GM15510 (cell line): ENCODE data around the gene SEPHS2.
A peak's percentile ranks its signal among the peaks of the same experiment; 100 is the strongest.

Source experiments
- POLR2A ChIP-seq: IDR thresholded peaks from 3 replicates; pipeline ENCODE4 v1.6.1; 2011; ENCODE audit warnings: borderline replicate concordance; ENCODE audit not compliant: insufficient read length; ENCODE audit errors: extremely low read depth

Gene SEPHS2

GRCh38 chr16:30416624-30417528, 28.8 kb downstream of the SEPHS2 start:
- TF ChIP-seq POLR2A = no peak

GRCh38 chr16:30416047-30416603, 29.5 kb downstream of the SEPHS2 start:
- TF ChIP-seq POLR2A = no peak

- TF ChIP-seq POLR2A = no peak
Measured at GRCh38 chr16:30414159-30414558, 31.5 kb downstream of the SEPHS2 start.

GRCh38 chr16:30413112-30413806, 32.4 kb downstream of the SEPHS2 start:
- TF ChIP-seq POLR2A = no peak

- no peak for TF ChIP-seq POLR2A
Measured at GRCh38 chr16:30409125-30410060, 36.3 kb downstream of the SEPHS2 start.

GRCh38 chr16:30407804-30408534, 37.7 kb downstream of the SEPHS2 start:
- TF ChIP-seq POLR2A = no peak

- peak; percentile 84 for TF ChIP-seq POLR2A
Measured at GRCh38 chr16:30407102-30407803, 38.4 kb downstream of the SEPHS2 start, which contains the start of gene ZNF771. Gene ZNF771 (plus strand): TSS chr16:30407606. CDS start chr16:30408054, 448 bp downstream.

- no peak for TF ChIP-seq POLR2A
Measured at GRCh38 chr16:30406795-30407101, 38.9 kb downstream of the SEPHS2 start.

- TF ChIP-seq POLR2A = no peak
Measured at GRCh38 chr16:30401768-30402425, 43.8 kb downstream of the SEPHS2 start.

- TF ChIP-seq POLR2A = no peak
Measured at GRCh38 chr16:30399435-30400186, 46.1 kb downstream of the SEPHS2 start.

- TF ChIP-seq POLR2A = no peak
Measured at GRCh38 chr16:30398661-30399434, 46.8 kb downstream of the SEPHS2 start.
